HEK293 (cell line): ENCODE results near the gene TMEM60.

Experiments used
- RBAK ChIP-seq: fragments of 450-650 bp; formaldehyde crosslinking; IDR thresholded peaks from 2 replicates; pipeline ENCODE4 v1.5.1; 2016; ENCODE audit warnings: missing biosample characterization, missing genetic modification characterization
- ZNF571 ChIP-seq: fragments of 450-650 bp; formaldehyde crosslinking; IDR thresholded peaks from 2 replicates; pipeline ENCODE4 v1.5.0; 2017; ENCODE audit warnings: missing biosample characterization, missing genetic modification characterization
- TF ChIP-seq, protein P1 (sequence below): fragments of 450-650 bp; formaldehyde crosslinking; IDR thresholded peaks from 2 replicates; pipeline ENCODE4 v1.5.1; 2016; ENCODE audit warnings: missing biosample characterization, missing genetic modification characterization
- TF ChIP-seq, protein P2 (sequence below): fragments of 450-650 bp; formaldehyde crosslinking; IDR thresholded peaks from 2 replicates; pipeline ENCODE4 v1.5.1; 2016; ENCODE audit warnings: missing biosample characterization, missing genetic modification characterization

DNA sequence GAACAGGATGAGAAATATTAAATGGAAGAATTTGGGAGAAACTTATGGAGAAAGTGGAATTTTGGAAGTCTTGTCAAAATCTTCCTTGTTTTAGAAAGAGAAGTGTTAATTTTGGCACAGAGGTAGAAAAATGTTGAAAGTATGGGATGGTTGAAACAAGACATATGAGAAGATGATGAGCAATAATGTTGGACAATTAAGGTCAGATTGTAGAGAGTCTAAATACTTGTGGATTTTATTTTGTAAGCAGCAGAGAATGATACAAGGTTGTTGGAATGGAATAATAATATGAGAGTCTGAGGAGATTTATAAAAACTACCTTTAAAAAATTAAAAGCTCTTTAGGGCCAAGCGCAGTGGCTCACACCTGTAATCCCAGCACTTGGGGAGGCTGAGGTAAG is 34.9 kb upstream of the TMEM60 start:
- no peak for TF ChIP-seq RBAK (tag by site-specific recombination)
- TF ChIP-seq, protein P1, sequence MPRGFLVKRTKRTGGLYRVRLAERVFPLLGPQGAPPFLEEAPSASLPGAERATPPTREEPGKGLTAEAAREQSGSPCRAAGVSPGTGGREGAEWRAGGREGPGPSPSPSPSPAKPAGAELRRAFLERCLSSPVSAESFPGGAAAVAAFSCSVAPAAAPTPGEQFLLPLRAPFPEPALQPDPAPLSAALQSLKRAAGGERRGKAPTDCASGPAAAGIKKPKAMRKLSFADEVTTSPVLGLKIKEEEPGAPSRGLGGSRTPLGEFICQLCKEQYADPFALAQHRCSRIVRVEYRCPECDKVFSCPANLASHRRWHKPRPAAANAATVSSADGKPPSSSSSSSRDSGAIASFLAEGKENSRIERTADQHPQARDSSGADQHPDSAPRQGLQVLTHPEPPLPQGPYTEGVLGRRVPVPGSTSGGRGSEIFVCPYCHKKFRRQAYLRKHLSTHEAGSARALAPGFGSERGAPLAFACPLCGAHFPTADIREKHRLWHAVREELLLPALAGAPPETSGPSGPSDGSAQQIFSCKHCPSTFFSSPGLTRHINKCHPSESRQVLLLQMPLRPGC (tag by site-specific recombination) = no peak
- TF ChIP-seq, protein P2, sequence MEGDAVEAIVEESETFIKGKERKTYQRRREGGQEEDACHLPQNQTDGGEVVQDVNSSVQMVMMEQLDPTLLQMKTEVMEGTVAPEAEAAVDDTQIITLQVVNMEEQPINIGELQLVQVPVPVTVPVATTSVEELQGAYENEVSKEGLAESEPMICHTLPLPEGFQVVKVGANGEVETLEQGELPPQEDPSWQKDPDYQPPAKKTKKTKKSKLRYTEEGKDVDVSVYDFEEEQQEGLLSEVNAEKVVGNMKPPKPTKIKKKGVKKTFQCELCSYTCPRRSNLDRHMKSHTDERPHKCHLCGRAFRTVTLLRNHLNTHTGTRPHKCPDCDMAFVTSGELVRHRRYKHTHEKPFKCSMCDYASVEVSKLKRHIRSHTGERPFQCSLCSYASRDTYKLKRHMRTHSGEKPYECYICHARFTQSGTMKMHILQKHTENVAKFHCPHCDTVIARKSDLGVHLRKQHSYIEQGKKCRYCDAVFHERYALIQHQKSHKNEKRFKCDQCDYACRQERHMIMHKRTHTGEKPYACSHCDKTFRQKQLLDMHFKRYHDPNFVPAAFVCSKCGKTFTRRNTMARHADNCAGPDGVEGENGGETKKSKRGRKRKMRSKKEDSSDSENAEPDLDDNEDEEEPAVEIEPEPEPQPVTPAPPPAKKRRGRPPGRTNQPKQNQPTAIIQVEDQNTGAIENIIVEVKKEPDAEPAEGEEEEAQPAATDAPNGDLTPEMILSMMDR (tag by site-specific recombination) = no peak
- TF ChIP-seq ZNF571 (tag by site-specific recombination) = no peak
